NB4 (cell line): ENCODE results near the gene SLC2A9.

Experiments used
- DNase-seq: peaks from one replicate; pipeline ENCODE4 v3.0.0; 2010; ENCODE audit warnings: low read depth
- H3K4me3 ChIP-seq: one replicate; pipeline ENCODE4 v1.5.1; 2011; ENCODE audit warnings: mild to moderate bottlenecking, low read depth, low read length, moderate library complexity
- CTCF ChIP-seq: IDR thresholded peaks from one replicate; pipeline ENCODE4 v1.5.1; 2012; ENCODE audit warnings: low read depth, low read length
- MYC ChIP-seq: IDR thresholded peaks from 2 replicates; pipeline ENCODE4 v1.6.1; 2011; ENCODE audit warnings: low read depth, low read length
- POLR2A ChIP-seq: IDR thresholded peaks from 2 replicates; pipeline ENCODE4 v1.6.1; 2011; ENCODE audit warnings: mild to moderate bottlenecking; ENCODE audit not compliant: insufficient read length; ENCODE audit errors: extremely low read depth
- TF ChIP-seq, protein P1 (sequence below): IDR thresholded peaks from 2 replicates; pipeline ENCODE4 v1.6.1; 2011; ENCODE audit warnings: low read depth, low read length

The SLC2A9 gene

DNA sequence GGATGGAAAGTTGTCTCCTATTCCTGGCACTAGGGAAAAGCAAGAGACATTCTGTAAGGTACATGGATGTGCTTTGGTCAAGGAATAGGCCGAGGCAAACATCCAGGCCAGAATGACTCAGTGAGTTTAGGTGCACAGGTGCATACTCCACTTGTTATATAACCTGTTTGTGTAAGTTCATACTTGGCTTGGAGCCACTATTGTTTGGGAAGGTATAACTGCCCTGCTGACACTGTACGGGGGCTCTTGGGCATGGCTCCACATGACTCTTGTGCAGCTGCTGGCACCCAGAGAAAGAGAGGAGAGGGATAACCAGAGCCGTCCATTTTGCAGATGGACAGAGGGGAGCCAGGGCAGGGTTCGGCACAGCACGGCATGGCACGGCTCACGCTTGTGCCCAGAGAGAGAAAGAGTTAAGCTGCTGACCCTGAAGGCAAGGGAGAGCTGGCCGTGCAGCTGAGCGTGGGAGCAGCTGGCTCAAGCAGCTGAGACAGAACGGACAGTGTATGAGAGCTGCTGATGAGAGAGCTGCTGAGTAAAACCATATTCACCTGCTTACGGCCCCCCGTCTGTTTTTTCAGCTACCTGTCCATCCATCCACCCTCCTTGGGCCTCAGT is 98.0 kb downstream of the SLC2A9 start:
- TF ChIP-seq, protein P1, sequence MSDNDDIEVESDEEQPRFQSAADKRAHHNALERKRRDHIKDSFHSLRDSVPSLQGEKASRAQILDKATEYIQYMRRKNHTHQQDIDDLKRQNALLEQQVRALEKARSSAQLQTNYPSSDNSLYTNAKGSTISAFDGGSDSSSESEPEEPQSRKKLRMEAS = no peak
- no peak for TF ChIP-seq MYC
- TF ChIP-seq POLR2A = no peak
- no peak for TF ChIP-seq CTCF
- no peak overlapping the region for H3K4me3 ChIP-seq
- no peak for DNase-seq

DNA sequence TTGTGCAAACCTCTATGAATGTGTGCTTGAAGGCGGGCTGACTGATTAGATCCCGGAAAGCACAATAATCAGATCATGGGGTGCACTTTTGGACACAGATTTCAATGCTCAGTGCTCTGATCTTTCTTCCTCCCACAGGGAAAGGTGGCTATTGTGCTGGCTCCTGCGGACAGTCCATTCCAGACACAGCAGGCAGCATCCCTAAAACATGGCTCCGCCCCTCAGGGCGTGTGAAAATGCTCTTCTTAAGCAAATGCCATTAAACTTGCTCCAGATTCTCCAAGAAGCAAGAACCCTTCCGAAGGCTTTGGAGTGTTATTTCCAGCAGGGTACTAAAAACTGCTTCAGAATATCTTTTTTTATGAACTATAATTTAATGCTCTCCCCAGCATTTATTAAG is 100.0 kb downstream of the SLC2A9 start:
- H3K4me3 ChIP-seq = no peak overlapping the region
- DNase-seq = no peak
- no peak for TF ChIP-seq CTCF
- TF ChIP-seq, protein P1 = no peak
- no peak for TF ChIP-seq POLR2A
- no peak for TF ChIP-seq MYC

DNA sequence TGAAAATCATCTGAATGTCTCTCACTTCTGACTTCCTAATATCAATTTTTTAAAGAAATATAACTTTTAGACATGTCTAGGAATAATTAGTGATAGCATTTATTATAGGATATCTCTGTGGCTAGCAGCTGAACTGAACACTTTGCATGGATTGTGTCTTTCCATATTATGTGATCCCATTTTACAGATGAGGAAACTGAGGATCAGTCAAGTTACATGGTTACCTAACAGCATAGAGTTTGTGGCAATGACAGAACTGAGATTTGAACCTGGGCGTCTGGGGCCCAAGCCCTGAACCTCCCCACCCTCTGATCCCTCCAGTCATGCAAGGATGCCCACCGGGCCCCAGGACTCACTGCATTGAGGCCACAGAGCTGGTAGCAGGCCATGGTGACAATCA is 101.3 kb downstream of the SLC2A9 start:
- no peak for DNase-seq
- no peak overlapping the region for H3K4me3 ChIP-seq
- TF ChIP-seq MYC = no peak
- no peak for TF ChIP-seq POLR2A
- TF ChIP-seq, protein P1 = no peak
- no peak for TF ChIP-seq CTCF

- H3K4me3 ChIP-seq = no peak overlapping the region
- DNase-seq = no peak
- TF ChIP-seq POLR2A = no peak
- TF ChIP-seq, protein P1 = no peak
- TF ChIP-seq MYC = no peak
- peak; percentile 23 for TF ChIP-seq CTCF
Observed at GRCh38 chr4:9919047-9919446, 102.2 kb downstream of the SLC2A9 start.

DNA sequence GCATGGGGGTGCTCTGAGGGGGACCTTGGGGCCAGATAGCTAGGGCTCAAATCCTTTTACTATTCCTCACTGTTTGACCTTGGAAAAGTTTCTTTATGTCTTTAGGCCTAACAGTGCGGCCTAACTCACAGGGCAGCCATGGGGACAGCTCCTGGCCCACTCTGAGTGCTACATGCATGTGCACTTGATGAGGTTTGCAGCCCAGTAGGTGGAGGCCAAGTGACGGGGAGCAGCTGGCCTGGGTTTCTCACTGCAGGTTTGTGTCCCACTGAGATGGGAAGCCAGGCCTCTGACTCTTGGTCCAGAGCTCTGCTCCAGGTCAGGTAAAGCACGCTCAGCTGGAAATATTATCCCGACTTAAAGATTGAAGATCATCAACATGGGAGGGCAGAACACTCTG is 102.8 kb downstream of the SLC2A9 start:
- no peak overlapping the region for H3K4me3 ChIP-seq
- TF ChIP-seq CTCF = no peak
- TF ChIP-seq POLR2A = no peak
- TF ChIP-seq, protein P1 = no peak
- DNase-seq = no peak

- H3K4me3 ChIP-seq = no peak overlapping the region
- TF ChIP-seq, protein P1 = no peak
- TF ChIP-seq MYC (no peak), CTCF (no peak), POLR2A (no peak)
- DNase-seq = no peak
Observed at GRCh38 chr4:9916937-9917336, 104.4 kb downstream of the SLC2A9 start.
